Panc1 (cell line): ENCODE data around the gene GATB.

Source experiments
- POLR2AphosphoS5 ChIP-seq: IDR thresholded peaks from 2 replicates; pipeline ENCODE4 v1.6.1; 2012; ENCODE audit warnings: mild to moderate bottlenecking, low read depth, low read length, moderate library complexity
- SIN3A ChIP-seq: IDR thresholded peaks from 2 replicates; pipeline ENCODE4 v1.6.1; 2012; ENCODE audit warnings: low read depth, mild to moderate bottlenecking, low read length, moderate library complexity, borderline replicate concordance; ENCODE audit not compliant: insufficient read depth
- TF ChIP-seq, protein P1 (sequence below): fragments of 450-650 bp; IDR thresholded peaks from 2 replicates; pipeline ENCODE4 v1.5.1; 2017; ENCODE audit warnings: mild to moderate bottlenecking

- TF ChIP-seq, protein P1, sequence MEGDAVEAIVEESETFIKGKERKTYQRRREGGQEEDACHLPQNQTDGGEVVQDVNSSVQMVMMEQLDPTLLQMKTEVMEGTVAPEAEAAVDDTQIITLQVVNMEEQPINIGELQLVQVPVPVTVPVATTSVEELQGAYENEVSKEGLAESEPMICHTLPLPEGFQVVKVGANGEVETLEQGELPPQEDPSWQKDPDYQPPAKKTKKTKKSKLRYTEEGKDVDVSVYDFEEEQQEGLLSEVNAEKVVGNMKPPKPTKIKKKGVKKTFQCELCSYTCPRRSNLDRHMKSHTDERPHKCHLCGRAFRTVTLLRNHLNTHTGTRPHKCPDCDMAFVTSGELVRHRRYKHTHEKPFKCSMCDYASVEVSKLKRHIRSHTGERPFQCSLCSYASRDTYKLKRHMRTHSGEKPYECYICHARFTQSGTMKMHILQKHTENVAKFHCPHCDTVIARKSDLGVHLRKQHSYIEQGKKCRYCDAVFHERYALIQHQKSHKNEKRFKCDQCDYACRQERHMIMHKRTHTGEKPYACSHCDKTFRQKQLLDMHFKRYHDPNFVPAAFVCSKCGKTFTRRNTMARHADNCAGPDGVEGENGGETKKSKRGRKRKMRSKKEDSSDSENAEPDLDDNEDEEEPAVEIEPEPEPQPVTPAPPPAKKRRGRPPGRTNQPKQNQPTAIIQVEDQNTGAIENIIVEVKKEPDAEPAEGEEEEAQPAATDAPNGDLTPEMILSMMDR, result no peak
- TF ChIP-seq SIN3A (no peak), POLR2AphosphoS5 (no peak)
These were observed 107.3 kb downstream of the GATB start for GRCh38 chr4:151653548-151653918.
